Esophagus squamous epithelium (tissue), 5 donors: Measurements from ENCODE around the gene ABCC12. TPM values are rescaled to one million over a fixed set of nuclear protein-coding genes. Genes with fewer than 3 reads are reported as not detected.

ENCODE experiments used
- DNase-seq: peaks from one replicate; lab custom pipeline; 2025; lab: John Stamatoyannopoulos, UW
- H3K27ac ChIP-seq, 4 donors: fragments of 200-600 bp; sonication (generic); one replicate each; pipeline ENCODE4 v1.5.1; 2016 to 2019; ENCODE audit warnings: mild to moderate bottlenecking in 1 of 4
- H3K27me3 ChIP-seq, 4 donors: fragments of 200-600 bp; sonication (generic); 1 replicate in 3 of 4; 2 replicates in 1 of 4; pipeline versions ENCODE4 v1.5.1 to v1.6.0; 2017 to 2021; ENCODE audit warnings: antibody characterized with exemption in 1 of 4
- H3K36me3 ChIP-seq, 3 donors: fragments of 200-600 bp; sonication (generic); one replicate each; pipeline ENCODE4 v1.5.1; 2016 to 2019
- H3K4me1 ChIP-seq, 3 donors: fragments of 200-600 bp; sonication (generic); one replicate each; pipeline ENCODE4 v1.5.1; 2017 to 2019
- H3K4me3 ChIP-seq, 4 donors: fragments of 200-600 bp; sonication (generic); 1 replicate in 3 of 4; 2 replicates in 1 of 4; pipeline ENCODE4 v1.5.1; 2016 to 2019; ENCODE audit warnings: mild to moderate bottlenecking in 2 of 4, moderate library complexity in 1 of 4
- H3K9me3 ChIP-seq, 3 donors: fragments of 200-600 bp; sonication (generic); one replicate each; pipeline ENCODE4 v1.5.1; 2016 to 2019
- CTCF ChIP-seq, 6 experiments: fragments of 450-650 bp in 4 of 6; fragments of 200-600 bp in 2 of 6; sonication (generic) in 2 of 6; IDR thresholded peaks; one replicate each; pipeline ENCODE4 v1.5.1; 2016 to 2019; ENCODE audit warnings: antibody characterized with exemption in 6 of 6, mild to moderate bottlenecking in 4 of 6, moderate library complexity in 4 of 6
- POLR2A ChIP-seq, 4 donors: fragments of 450-650 bp; IDR thresholded peaks; one replicate each; pipeline ENCODE4 v1.6.1; 2017; ENCODE audit warnings: antibody characterized with exemption in 4 of 4, mild to moderate bottlenecking in 4 of 4, moderate library complexity in 3 of 4
- WGBS, 2 donors: methylation state at CpG; one replicate each; pipeline ENCODE4 v1.1.5; 2018; 5-methylcytosine and 5-hydroxymethylcytosine counted together
- intact Hi-C: fragments of 100-400 bp; cut with DNase I; formaldehyde crosslinking; loops from one replicate; pipeline ENCODE4 v1.15.0; 2022
- total RNA-seq, 4 donors: library from RNA; depleted of rRNA; stranded (reverse); fragments of >200 nt; gene quantifications; one replicate each; pipeline ENCODE4 v1.1.0, GENCODE V29; 2016
- donor health status: DM: yes; HTN: yes; CAD: no.

The ABCC12 gene
- total RNA-seq, 4 donors from 2014 or later, result not detected

GRCh38 chr16:48110000-48110399 is 45.8 kb downstream of the ABCC12 start:
- no peak for DNase-seq
- Histone ChIP-seq H3K4me3 (no peak overlapping the region), H3K27me3 (peaks cover 0 to 75% (median 0%) of the 10 kb centered on the region in 4 donors), H3K36me3 (no peaks in the 10 kb centered on the region), H3K27ac (no peak overlapping the region), H3K4me1 (no peaks in the 10 kb centered on the region), H3K9me3 (no peaks in the 10 kb centered on the region)
- TF ChIP-seq POLR2A (IDR thresholded peaks at IDR 0.05) (no peak), CTCF (IDR thresholded peaks at IDR 0.05) (no peak)
- 71 to 78% methylated on average over 7 of the region's 7 CpGs for WGBS, 2 donors
- intact Hi-C loops, result no loop called here

DNA sequence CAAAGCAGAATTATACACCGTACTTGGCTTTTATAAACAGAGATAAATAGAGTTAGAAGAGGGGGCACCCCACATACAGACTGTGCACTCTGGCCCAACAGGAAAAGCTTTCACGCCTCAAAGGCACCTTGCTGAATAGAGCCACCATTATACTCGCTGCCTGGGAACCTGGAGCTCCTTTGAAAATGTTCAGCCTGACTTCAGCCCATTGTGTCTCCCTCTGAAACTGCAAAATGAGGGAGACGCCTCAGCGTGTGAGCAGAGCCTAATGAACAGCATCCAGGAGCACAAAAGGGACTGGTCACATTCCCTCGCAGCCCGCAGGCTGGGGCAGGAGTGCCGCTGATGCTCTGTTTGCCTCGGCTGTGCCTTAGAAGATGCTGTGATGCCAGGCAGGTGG is 46.3 kb downstream of the ABCC12 start:
- Histone ChIP-seq H3K9me3 (no peaks in the 10 kb centered on the region), H3K27ac (no peak overlapping the region), H3K4me1 (no peaks in the 10 kb centered on the region), H3K27me3 (peaks cover 0 to 70% (median 0%) of the 10 kb centered on the region in 4 donors), H3K36me3 (no peaks in the 10 kb centered on the region), H3K4me3 (no peak overlapping the region)
- TF ChIP-seq POLR2A (IDR thresholded peaks at IDR 0.05) (no peak), CTCF (IDR thresholded peaks at IDR 0.05) (no peak)
- whole genome bisulfite sequencing, 2 donors, result 34 to 48% methylated on average over 9 of the region's 9 CpGs
- intact Hi-C loops, result no loop called here
- DNase-seq, result no peak

- H3K36me3 ChIP-seq, result no peaks in the 10 kb centered on the region
- H3K27me3 ChIP-seq, result peaks cover 0 to 69% (median 0%) of the 10 kb centered on the region in 4 donors
These were observed 49.3 kb downstream of the ABCC12 start for GRCh38 chr16:48106446-48106845.

More at GRCh38 chr16:48106446-48106845, 49.3 kb downstream of the ABCC12 start:
- Histone ChIP-seq H3K4me3 (no peak overlapping the region), H3K27ac (no peak overlapping the region), H3K4me1 (no peaks in the 10 kb centered on the region), H3K9me3 (no peaks in the 10 kb centered on the region)
- no peak for DNase-seq
- intact Hi-C loops, result no loop called here
- WGBS, 2 donors, result no CpG with 5 or more reads among the region's 3 CpGs
- TF ChIP-seq CTCF (IDR thresholded peaks at IDR 0.05) (no peak), POLR2A (IDR thresholded peaks at IDR 0.05) (no peak)

Other genes starting within 250 kb of the ABCC12 start
- gene LONP2, start 88.3 kb upstream of the ABCC12 start, total RNA-seq, result 10 to 100 TPM; 30.9 to 57.2 (median 40.3) TPM
- gene ABCC11, start 91.5 kb upstream of the ABCC12 start, total RNA-seq, result under 1 TPM in 3 of 4 donors, not detected in 1; 0.09 to 0.57 (median 0.19) TPM
- gene SIAH1, start 229.4 kb upstream of the ABCC12 start, total RNA-seq, result 10 to 100 TPM; 13.1 to 24.4 (median 16.5) TPM